Fibroblast of pulmonary artery (primary cell): ENCODE measurements around the gene MBTPS2.
A peak's percentile ranks its signal among the peaks of the same experiment; 100 is the strongest.

ENCODE experiments used
- DNase-seq: peaks from one replicate; pipeline ENCODE4 v3.0.0-alpha.2; 2010; ENCODE audit warnings: low read depth
- H3K4me3 ChIP-seq: replicated peaks from 2 replicates; pipeline ENCODE4 v1.5.1; 2011; ENCODE audit warnings: low read depth, mild to moderate bottlenecking, control low read depth, low read length, moderate library complexity
- CTCF ChIP-seq: IDR thresholded peaks from 2 replicates; pipeline ENCODE4 v1.5.1; 2011; ENCODE audit warnings: mild to moderate bottlenecking, control low read depth, low read length, inconsistent platforms; ENCODE audit errors: missing control alignments

MBTPS2 gene

DNA sequence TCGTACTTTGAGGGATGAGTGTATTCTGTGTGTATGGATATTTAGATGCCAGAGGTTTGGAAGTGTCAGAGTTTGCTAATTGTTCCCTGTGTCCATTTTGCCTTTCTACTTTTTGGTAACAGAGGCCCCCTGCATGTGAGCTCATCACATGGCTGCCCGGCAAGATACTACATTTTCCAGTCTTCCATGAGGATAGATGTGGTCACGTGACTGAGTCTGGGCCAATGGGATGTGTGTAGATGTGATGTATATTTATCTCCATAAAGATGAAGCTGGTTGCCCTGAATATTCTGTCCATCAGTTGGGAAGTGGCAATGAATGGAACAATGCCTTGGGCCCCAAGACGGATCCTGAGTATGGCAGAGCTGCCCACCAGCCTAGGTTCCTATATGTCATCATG is 72.1 kb downstream of the MBTPS2 start:
- TF ChIP-seq CTCF: no peak
- H3K4me3 ChIP-seq: no peak overlapping the region
- no peak for DNase-seq

DNA sequence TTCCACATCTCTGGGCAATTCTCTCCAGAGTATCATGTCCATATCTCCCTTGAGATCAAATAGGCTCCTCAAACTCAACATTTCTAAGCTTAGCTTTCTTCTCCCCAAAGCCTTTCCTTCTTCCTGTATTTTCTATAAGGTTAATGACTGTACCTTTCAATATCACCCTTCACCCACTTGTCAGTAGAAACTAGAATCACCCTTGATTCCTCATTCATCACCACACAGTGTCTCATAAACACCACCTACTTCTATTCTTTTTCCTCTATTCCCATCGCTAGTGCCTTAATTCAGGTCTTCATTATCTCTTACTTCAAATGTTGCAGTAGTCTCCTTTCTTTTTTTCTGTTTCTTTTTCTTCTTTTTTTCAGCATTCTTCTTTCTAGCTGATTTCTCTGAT is 72.8 kb downstream of the MBTPS2 start:
- TF ChIP-seq CTCF: no peak
- no peak overlapping the region for H3K4me3 ChIP-seq
- no peak for DNase-seq

DNA sequence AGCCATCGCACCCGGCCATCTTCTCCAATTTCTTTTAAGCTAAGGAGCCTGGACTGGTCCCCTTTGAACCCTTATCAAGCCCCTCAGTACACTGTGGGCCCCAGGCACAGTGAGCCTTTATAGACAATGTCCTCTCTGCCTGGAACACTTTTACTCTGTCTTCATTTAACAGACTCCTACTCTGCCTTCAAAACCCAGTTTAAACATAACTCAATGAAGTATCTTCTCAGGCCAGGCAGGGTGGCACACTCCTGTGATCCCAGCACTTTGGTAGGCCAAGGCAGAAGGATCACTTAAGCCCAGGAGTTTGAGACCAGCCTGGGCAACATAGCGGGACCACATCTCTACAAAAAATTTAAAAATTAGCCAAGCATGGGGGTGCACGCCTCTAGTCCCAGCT is 73.6 kb downstream of the MBTPS2 start:
- no peak overlapping the region for H3K4me3 ChIP-seq
- DNase-seq: no peak
- TF ChIP-seq CTCF: no peak

GRCh38 chrX:21926116-21926515 is 86.7 kb downstream of the MBTPS2 start:
- H3K4me3 ChIP-seq: peak overlapping the region; percentile 36
- no peak for TF ChIP-seq CTCF
- peak; percentile 78 for DNase-seq

GRCh38 chrX:21926527-21927278 is 87.3 kb downstream of the MBTPS2 start:
- no peak for TF ChIP-seq CTCF
- peak; percentile 97 for DNase-seq
- peak overlapping the region; percentile 36 for H3K4me3 ChIP-seq

DNA sequence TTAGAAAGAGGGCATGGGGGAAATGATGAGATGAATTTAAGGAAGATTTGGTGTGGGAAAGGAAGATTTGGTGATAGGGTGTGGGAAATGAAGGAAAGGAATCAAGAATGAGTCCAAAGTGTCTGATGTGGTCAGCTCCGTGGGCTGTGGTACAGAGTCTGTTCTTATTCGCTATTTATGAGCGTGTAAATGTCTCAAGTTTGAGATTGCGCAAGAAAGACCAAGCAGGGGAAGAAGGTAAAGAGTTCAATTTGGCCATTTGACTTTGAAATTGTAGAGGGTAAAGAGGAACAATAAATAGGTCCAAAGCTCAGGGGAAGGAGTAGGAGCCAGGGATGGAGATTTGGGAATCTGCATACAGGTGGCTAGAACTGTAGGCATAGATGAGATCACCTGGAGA is 89.8 kb downstream of the MBTPS2 start:
- DNase-seq: no peak
- no peak for TF ChIP-seq CTCF
- H3K4me3 ChIP-seq: no peak overlapping the region

DNA sequence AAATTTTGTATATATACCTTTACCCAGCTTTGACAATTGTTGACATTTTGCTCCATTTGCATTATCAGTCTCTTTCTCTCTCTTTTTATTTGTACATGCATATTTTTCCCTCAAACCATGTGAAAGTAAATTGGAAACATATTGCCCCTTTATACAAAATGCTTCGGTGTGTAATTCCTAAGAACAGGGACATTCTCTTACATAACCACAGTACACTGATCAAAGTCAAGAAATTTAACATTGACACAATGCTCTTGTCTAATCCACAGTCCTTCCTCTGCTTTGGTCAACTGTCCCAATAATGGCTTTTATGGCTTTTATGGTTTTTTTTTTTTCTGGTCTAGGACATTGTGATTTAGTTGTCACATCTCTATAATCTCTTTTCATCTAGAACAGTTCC is 91.6 kb downstream of the MBTPS2 start:
- H3K4me3 ChIP-seq: no peak overlapping the region
- DNase-seq: no peak
- no peak for TF ChIP-seq CTCF
